Measurements from ENCODE around the gene IQGAP3.
A peak's percentile ranks its signal among the peaks of the same experiment; 100 is the strongest.
"Not testable (repeated sequence)": the region's sequence is repeated elsewhere in the genome, so short reads cannot be mapped to it uniquely, and the experiment has no call there.

IQGAP3 gene, protein sequence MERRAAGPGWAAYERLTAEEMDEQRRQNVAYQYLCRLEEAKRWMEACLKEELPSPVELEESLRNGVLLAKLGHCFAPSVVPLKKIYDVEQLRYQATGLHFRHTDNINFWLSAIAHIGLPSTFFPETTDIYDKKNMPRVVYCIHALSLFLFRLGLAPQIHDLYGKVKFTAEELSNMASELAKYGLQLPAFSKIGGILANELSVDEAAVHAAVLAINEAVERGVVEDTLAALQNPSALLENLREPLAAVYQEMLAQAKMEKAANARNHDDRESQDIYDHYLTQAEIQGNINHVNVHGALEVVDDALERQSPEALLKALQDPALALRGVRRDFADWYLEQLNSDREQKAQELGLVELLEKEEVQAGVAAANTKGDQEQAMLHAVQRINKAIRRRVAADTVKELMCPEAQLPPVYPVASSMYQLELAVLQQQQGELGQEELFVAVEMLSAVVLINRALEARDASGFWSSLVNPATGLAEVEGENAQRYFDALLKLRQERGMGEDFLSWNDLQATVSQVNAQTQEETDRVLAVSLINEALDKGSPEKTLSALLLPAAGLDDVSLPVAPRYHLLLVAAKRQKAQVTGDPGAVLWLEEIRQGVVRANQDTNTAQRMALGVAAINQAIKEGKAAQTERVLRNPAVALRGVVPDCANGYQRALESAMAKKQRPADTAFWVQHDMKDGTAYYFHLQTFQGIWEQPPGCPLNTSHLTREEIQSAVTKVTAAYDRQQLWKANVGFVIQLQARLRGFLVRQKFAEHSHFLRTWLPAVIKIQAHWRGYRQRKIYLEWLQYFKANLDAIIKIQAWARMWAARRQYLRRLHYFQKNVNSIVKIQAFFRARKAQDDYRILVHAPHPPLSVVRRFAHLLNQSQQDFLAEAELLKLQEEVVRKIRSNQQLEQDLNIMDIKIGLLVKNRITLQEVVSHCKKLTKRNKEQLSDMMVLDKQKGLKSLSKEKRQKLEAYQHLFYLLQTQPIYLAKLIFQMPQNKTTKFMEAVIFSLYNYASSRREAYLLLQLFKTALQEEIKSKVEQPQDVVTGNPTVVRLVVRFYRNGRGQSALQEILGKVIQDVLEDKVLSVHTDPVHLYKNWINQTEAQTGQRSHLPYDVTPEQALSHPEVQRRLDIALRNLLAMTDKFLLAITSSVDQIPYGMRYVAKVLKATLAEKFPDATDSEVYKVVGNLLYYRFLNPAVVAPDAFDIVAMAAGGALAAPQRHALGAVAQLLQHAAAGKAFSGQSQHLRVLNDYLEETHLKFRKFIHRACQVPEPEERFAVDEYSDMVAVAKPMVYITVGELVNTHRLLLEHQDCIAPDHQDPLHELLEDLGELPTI (N-terminal part only)

GRCh38 chr1:156571919-156572662 is at the start of gene IQGAP3:
TSS of gene IQGAP3 (minus strand) at chr1:156572565. CDS start at chr1:156572529, 36 bp downstream.
- no peak for DNase-seq (ENCODE audit: low read depth)

DNA sequence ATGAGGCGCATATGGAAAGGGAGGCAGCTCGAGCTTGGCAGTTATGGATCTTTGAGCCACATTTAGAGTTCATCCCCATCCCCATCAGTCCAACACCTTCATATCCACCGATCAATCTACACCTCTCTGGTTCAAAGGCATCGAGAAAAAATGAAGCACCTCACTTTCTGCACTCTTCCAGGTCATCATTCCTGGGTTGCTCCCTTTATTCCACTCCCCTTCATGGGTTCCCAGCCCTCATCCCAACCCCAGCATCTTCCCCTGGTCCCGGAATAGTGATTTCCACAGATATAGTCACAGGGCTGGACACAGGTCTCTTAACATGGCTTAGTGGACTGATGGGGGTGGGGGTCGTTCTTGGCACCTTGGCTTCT is 47.2 kb upstream of the IQGAP3 start:
- no peak for DNase-seq (ENCODE audit: low read depth)

- no peak for DNase-seq (ENCODE audit: low read depth)
Observed at GRCh38 chr1:156618853-156619581, 46.7 kb upstream of the IQGAP3 start, which contains the start of gene HAPLN2. TSS of gene HAPLN2 (plus strand) at chr1:156619415. CDS start at chr1:156623491, 4,076 bp downstream.

GRCh38 chr1:156616463-156616862 is 44.1 kb upstream of the IQGAP3 start:
- no peak for DNase-seq (ENCODE audit: low read depth)

GRCh38 chr1:156615946-156616345 is 43.6 kb upstream of the IQGAP3 start:
- DNase-seq (ENCODE audit: low read depth), result no peak

- no peak for DNase-seq (ENCODE audit: low read depth)
Observed at GRCh38 chr1:156612666-156613065, 40.3 kb upstream of the IQGAP3 start.

DNA sequence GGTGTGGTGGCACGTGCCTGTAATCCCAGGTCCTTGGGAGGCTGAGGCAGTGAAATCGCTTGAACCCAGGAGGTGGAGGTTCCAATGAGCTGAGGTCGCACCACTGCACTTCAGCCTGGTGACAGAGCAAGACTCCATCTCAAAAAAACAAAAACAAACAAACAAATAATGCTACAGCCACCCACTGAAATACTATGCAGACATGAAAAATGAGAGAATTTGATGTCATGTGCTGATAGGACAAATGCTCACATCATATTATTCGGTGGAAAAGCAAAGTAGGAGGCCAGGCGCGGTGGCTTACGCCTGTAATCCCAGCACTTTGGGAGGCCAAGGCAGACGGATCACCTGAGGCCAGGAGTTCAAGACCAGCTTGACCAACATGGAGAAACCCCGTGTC is 37.7 kb upstream of the IQGAP3 start:
- not testable (repeated sequence) for DNase-seq (ENCODE audit: low read depth)

GRCh38 chr1:156608981-156609380 is 36.6 kb upstream of the IQGAP3 start:
- DNase-seq (ENCODE audit: low read depth), result no peak

GRCh38 chr1:156608036-156608674 is 35.8 kb upstream of the IQGAP3 start:
- DNase-seq (ENCODE audit: low read depth), result no peak

- not testable (repeated sequence) for DNase-seq (ENCODE audit: low read depth)
Observed at GRCh38 chr1:156607344-156607743, 35.0 kb upstream of the IQGAP3 start.

DNA sequence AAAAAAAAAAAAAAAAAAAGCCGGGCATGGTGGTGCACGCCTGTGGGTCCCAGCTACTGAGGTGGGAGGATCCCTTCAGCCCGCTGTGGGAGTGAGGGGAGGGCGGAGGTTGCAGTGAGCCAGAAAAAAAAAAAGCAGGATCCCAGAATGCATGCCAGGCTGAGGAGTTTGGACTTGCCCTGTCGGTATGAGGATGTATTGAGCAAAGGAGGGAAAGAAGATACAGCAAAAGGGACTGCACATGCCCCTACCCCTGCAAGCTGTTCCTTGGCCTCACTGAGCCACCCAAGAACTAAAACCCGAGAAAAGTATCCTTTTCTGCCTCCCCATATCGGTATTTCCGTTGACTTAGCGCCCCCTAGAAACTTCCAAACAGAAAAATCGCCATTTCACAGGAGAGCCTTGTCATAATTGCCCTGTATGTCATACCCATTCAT is 30.2 kb upstream of the IQGAP3 start:
- no peak for DNase-seq (ENCODE audit: low read depth)

DNA sequence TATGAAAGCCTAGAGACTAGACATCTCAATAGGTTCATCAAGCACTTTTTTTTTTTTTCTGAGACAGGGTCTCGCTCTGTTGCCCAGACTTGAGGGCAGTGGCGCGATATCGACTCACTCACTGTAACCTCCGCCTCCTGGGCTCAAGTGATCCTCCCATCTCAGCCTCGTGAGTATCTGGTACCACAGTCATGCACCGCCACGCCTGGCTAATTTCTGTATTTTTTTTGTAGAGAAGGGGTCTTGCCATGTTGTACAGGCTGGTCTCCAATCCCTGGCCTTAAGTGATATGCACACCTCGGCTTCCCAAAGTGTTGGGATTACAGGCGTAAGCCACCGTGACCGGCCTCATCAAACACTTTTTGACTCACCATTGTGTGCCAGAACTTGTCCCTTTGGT is 29.5 kb upstream of the IQGAP3 start:
- DNase-seq (ENCODE audit: low read depth), result no peak

DNA sequence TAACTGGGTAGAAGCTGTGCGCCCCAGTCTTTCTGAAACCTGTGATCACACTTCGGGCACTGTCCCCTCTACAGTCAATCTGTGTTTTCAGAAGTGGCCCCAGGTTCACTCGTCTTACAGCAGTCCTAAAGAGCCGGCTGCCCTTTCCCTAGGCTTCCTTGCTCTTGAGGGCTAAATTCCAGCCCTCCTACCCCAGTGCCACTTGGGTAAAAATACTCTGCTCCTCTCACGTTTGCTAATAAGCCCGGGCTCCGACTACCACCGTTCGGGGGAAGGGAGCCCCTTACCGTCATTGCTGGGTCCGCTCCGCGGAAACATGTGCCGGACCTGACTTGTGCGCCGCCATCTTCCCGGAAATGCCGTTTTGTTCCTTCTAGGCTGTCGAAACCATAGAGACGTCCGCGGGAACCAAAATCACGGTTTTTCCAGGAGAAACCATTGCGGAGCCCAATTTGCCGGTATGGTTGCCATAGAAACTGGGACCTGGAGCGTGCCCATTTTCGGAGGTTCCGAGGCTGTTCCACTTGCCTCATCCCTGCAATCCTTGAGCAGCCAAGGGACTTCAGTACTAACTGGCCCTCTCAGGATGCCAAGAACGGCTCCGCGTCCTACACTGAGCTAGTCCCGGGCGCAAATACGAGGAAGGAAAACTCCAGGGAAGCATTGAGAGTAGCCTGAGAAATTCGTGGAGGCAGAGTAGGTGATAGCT is 28.9 kb upstream of the IQGAP3 start, which contains the start of gene GPATCH4:
Gene GPATCH4, minus strand, starts transcription at position 358 of the 709 bp plus-strand sequence.
- peak; percentile 80 for DNase-seq (ENCODE audit: low read depth)

- no peak for DNase-seq (ENCODE audit: low read depth)
Observed at GRCh38 chr1:156600733-156601121, 28.4 kb upstream of the IQGAP3 start.

GRCh38 chr1:156599811-156600210 is 27.4 kb upstream of the IQGAP3 start:
- DNase-seq (ENCODE audit: low read depth), result no peak

- no peak for DNase-seq (ENCODE audit: low read depth)
Observed at GRCh38 chr1:156598731-156599432, 26.5 kb upstream of the IQGAP3 start.

DNA sequence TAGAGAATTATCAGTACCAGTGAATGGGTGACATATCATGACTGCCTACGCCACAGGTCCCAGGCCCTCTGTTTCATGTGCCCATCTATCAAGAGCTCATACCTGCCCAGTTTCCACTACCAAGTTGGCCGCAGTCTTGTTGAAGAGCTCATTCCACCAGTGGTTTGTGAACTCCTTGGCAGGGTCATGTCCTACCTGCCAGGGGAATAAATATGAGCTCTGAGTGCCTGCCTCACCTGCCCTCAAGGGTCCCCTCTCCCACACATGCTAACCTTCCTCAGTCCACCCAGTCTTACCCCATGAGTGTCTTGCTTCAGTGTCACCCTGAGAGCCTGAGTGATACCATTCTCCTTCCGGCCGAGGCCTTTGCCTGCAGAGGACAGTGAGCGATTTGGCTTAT is 25.8 kb upstream of the IQGAP3 start:
- no peak for DNase-seq (ENCODE audit: low read depth)

- no peak for DNase-seq (ENCODE audit: low read depth)
Observed at GRCh38 chr1:156596426-156596825, 24.1 kb upstream of the IQGAP3 start.

GRCh38 chr1:156595016-156595415 is 22.7 kb upstream of the IQGAP3 start:
- DNase-seq (ENCODE audit: low read depth), result no peak

All from GM04503 (cell line).